Tibial artery (tissue), 4 donors: ENCODE data around the gene KCNJ13.
A peak's percentile ranks its signal among the peaks of the same experiment; 100 is the strongest.

ENCODE experiments used
- DNase-seq, 2 donors: peaks; one replicate each; pipeline ENCODE4 v3.0.0-alpha.2; 2019
- H3K27ac ChIP-seq, 2 donors: fragments of 200-600 bp; sonication (generic) in 1 of 2; 1 replicate in 1 of 2; 2 replicates in 1 of 2; pipeline ENCODE4 v1.5.1; 2018 to 2019; ENCODE audit warnings: mild to moderate bottlenecking in 1 of 2
- H3K27me3 ChIP-seq, 2 donors: fragments of 200-600 bp; sonication (generic) in 1 of 2; one replicate each; pipeline versions ENCODE4 v1.5.1 to v1.6.0; 2016 to 2019
- H3K36me3 ChIP-seq, 3 donors: fragments of 200-600 bp; sonication (generic) in 2 of 3; one replicate each; pipeline ENCODE4 v1.5.1; 2016 to 2019; ENCODE audit warnings: mild to moderate bottlenecking in 2 of 3
- H3K4me1 ChIP-seq, 4 donors: fragments of 200-600 bp; sonication (generic) in 2 of 4; 1 replicate in 3 of 4; 2 replicates in 1 of 4; pipeline ENCODE4 v1.5.1; 2016 to 2019
- H3K4me3 ChIP-seq, 2 donors: fragments of 200-600 bp; sonication (generic) in 1 of 2; 1 replicate in 1 of 2; 2 replicates in 1 of 2; pipeline ENCODE4 v1.5.1; 2018 to 2019; ENCODE audit warnings: mild to moderate bottlenecking in 2 of 2
- H3K9me3 ChIP-seq, 3 donors: fragments of 200-600 bp; sonication (generic) in 1 of 3; one replicate each; pipeline ENCODE4 v1.5.1; 2016 to 2019
- CTCF ChIP-seq, 2 experiments: fragments of 200-600 bp in 1 of 2; fragments of 450-650 bp in 1 of 2; IDR thresholded peaks; one replicate each; pipeline ENCODE4 v1.5.1; 2017 to 2019; ENCODE audit warnings: antibody characterized with exemption in 2 of 2, mild to moderate bottlenecking in 1 of 2, moderate library complexity in 1 of 2
- intact Hi-C: fragments of 100-400 bp; cut with DNase I; formaldehyde crosslinking; loops from one replicate; pipeline ENCODE4 v1.15.0; 2023; ENCODE audit warnings: low total_unique reads

Gene KCNJ13

GRCh38 chr2:232771870-232772269 lies 4.5 kb downstream of the KCNJ13 start:
- no peaks in the 10 kb centered on the region for H3K9me3 ChIP-seq
- no peak overlapping the region for H3K4me3 ChIP-seq
- intact Hi-C loops, result no loop called here
- H3K27me3 ChIP-seq, result no peaks in the 10 kb centered on the region
- H3K27ac ChIP-seq, result no peak overlapping the region
- no peak for TF ChIP-seq CTCF (IDR thresholded peaks at IDR 0.05)
- peaks cover 0 to 3% (median 0%) of the 10 kb centered on the region in 4 donors for H3K4me1 ChIP-seq
- no peak for DNase-seq
- H3K36me3 ChIP-seq, result peaks cover 13 to 37% (median 19%) of the 10 kb centered on the region in 3 donors

GRCh38 chr2:232770207-232770606 lies 6.2 kb downstream of the KCNJ13 start:
- Histone ChIP-seq H3K36me3 (peaks cover 23 to 43% (median 24%) of the 10 kb centered on the region in 3 donors), H3K4me1 (peaks cover 0 to 3% (median 0%) of the 10 kb centered on the region in 4 donors), H3K27me3 (no peaks in the 10 kb centered on the region), H3K4me3 (no peak overlapping the region), H3K9me3 (no peaks in the 10 kb centered on the region), H3K27ac (no peak overlapping the region)
- intact Hi-C loops, result no loop called here
- no peak for DNase-seq
- no peak for TF ChIP-seq CTCF (IDR thresholded peaks at IDR 0.05)

- H3K27me3 ChIP-seq, result no peaks in the 10 kb centered on the region
- no peak for TF ChIP-seq CTCF (IDR thresholded peaks at IDR 0.05)
- no peak overlapping the region for H3K27ac ChIP-seq
- no peak for DNase-seq
- peaks cover 41 to 59% (median 41%) of the 10 kb centered on the region in 3 donors for H3K36me3 ChIP-seq
- intact Hi-C loops, result no loop called here
- no peaks in the 10 kb centered on the region for H3K4me1 ChIP-seq
- H3K9me3 ChIP-seq, result no peaks in the 10 kb centered on the region
- H3K4me3 ChIP-seq, result no peak overlapping the region
These were observed 8.5 kb downstream of the KCNJ13 start for GRCh38 chr2:232767866-232768265.

GRCh38 chr2:232761301-232761907 lies 15.0 kb downstream of the KCNJ13 start:
- intact Hi-C loops, result no loop called here
- Histone ChIP-seq H3K4me3 (no peak overlapping the region), H3K27ac (no peak overlapping the region), H3K9me3 (no peaks in the 10 kb centered on the region), H3K4me1 (no peaks in the 10 kb centered on the region), H3K36me3 (peaks cover 59 to 80% (median 63%) of the 10 kb centered on the region in 3 donors), H3K27me3 (no peaks in the 10 kb centered on the region)
- TF ChIP-seq CTCF (IDR thresholded peaks at IDR 0.05), result peak; percentile 13 to 16
- DNase-seq, result no peak

- no peaks in the 10 kb centered on the region for H3K4me1 ChIP-seq
- H3K27ac ChIP-seq, result no peak overlapping the region
- TF ChIP-seq CTCF (IDR thresholded peaks at IDR 0.05), result no peak
- intact Hi-C loops, result no loop called here
- H3K27me3 ChIP-seq, result no peaks in the 10 kb centered on the region
- H3K4me3 ChIP-seq, result no peak overlapping the region
- no peak for DNase-seq
- no peaks in the 10 kb centered on the region for H3K9me3 ChIP-seq
- peaks cover 44 to 81% (median 46%) of the 10 kb centered on the region in 3 donors for H3K36me3 ChIP-seq
These were observed 18.5 kb downstream of the KCNJ13 start for GRCh38 chr2:232757905-232758304.
